NK-92 treated with Interleukin-12 subunit alpha and Interleukin-12 subunit beta, amount 100 ng/mL, for 24 hours (cell line): ENCODE measurements around the gene SNX12.
A peak's percentile ranks its signal among the peaks of the same experiment; 100 is the strongest.

Experiments
- DNase-seq: peaks from one replicate; lab custom pipeline; 2025; lab: John Stamatoyannopoulos, UW

SNX12 gene

GRCh38 chrX:71068044-71068918, at the start of gene SNX12:
Gene SNX12 (minus strand): TSS chrX:71068334. CDS start chrX:71068306, 28 bp downstream.
- DNase-seq = peak; percentile 77

GRCh38 chrX:71117358-71117757, 49.2 kb upstream of the SNX12 start:
- DNase-seq = no peak

GRCh38 chrX:71111921-71112431, 43.8 kb upstream of the SNX12 start:
- no peak for DNase-seq

GRCh38 chrX:71111141-71111843, 43.2 kb upstream of the SNX12 start, which contains the start of gene IL2RG:
Gene IL2RG (minus strand): TSS chrX:71111577. CDS start chrX:71111539, 38 bp downstream.
- DNase-seq = peak; percentile 47

- DNase-seq = no peak
These were observed 40.9 kb upstream of the SNX12 start for GRCh38 chrX:71109051-71109450.

GRCh38 chrX:71107762-71108360, 39.7 kb upstream of the SNX12 start:
- no peak for DNase-seq

- DNase-seq = no peak
These were observed 39.1 kb upstream of the SNX12 start for GRCh38 chrX:71107245-71107644.

GRCh38 chrX:71106427-71106826, 38.3 kb upstream of the SNX12 start, which contains the start of gene CXorf65:
Gene CXorf65 (minus strand): TSS chrX:71106740. CDS start chrX:71106556, 184 bp downstream.
- peak; percentile 8 for DNase-seq

GRCh38 chrX:71105628-71106027, 37.5 kb upstream of the SNX12 start:
- no peak for DNase-seq

- peak; percentile 69 for DNase-seq
These were observed 35.2 kb upstream of the SNX12 start for GRCh38 chrX:71103110-71103983.

GRCh38 chrX:71102292-71102691, 34.2 kb upstream of the SNX12 start:
- DNase-seq = no peak

- no peak for DNase-seq
These were observed 32.7 kb upstream of the SNX12 start for GRCh38 chrX:71100581-71101505.

GRCh38 chrX:71099736-71100135, 31.6 kb upstream of the SNX12 start:
- DNase-seq = no peak

- DNase-seq = no peak
These were observed 30.9 kb upstream of the SNX12 start for GRCh38 chrX:71098951-71099506.

GRCh38 chrX:71098302-71098701, 30.2 kb upstream of the SNX12 start:
- peak; percentile 65 for DNase-seq

GRCh38 chrX:71096760-71097032, 28.6 kb upstream of the SNX12 start:
- DNase-seq = no peak

GRCh38 chrX:71095981-71096759, 28.0 kb upstream of the SNX12 start:
- DNase-seq = peak; percentile 59

GRCh38 chrX:71095555-71095980, 27.4 kb upstream of the SNX12 start, which contains the start of gene FOXO4:
Gene FOXO4 (plus strand): TSS chrX:71095851. CDS start chrX:71096529, 678 bp downstream.
- DNase-seq = peak; percentile 78

GRCh38 chrX:71095033-71095432, 26.9 kb upstream of the SNX12 start:
- no peak for DNase-seq
